ENCODE results near the gene EVA1A.

DNA sequence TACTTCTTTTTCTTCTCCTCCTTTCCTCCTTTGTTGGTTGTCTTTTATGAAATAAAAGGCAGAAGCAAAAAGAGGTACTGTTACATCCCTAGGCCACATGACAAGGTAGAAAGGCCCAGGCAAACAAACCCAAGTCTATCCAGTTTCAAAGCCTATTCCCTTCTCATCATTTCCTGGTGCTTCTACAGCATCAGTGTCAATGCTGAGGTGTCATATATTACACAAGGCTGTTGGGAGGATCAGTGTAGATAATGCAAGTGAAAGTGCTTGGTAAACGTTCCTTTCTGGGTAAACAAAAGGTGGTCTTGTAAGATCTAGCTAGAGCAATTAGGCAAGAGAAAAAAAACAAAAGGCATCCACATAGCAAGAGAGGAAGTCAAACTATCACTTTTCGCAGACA, 64.9 kb downstream of the EVA1A start:
- TF ChIP-seq, protein P1, sequence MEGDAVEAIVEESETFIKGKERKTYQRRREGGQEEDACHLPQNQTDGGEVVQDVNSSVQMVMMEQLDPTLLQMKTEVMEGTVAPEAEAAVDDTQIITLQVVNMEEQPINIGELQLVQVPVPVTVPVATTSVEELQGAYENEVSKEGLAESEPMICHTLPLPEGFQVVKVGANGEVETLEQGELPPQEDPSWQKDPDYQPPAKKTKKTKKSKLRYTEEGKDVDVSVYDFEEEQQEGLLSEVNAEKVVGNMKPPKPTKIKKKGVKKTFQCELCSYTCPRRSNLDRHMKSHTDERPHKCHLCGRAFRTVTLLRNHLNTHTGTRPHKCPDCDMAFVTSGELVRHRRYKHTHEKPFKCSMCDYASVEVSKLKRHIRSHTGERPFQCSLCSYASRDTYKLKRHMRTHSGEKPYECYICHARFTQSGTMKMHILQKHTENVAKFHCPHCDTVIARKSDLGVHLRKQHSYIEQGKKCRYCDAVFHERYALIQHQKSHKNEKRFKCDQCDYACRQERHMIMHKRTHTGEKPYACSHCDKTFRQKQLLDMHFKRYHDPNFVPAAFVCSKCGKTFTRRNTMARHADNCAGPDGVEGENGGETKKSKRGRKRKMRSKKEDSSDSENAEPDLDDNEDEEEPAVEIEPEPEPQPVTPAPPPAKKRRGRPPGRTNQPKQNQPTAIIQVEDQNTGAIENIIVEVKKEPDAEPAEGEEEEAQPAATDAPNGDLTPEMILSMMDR (optimal IDR thresholded peaks at IDR 0.05 in 1 of 3, IDR thresholded peaks at IDR 0.05 in 1 of 3, conservative IDR thresholded peaks at IDR 0.05 in 1 of 3; ENCODE audit: extremely low read depth in 1 of 3, insufficient read depth in 2 of 3, low read length in 3 of 3) = no peak
- no peak for TF ChIP-seq EZH2 (IDR thresholded peaks at IDR 0.05; ENCODE audit: low read length)
